Prostate gland (tissue), 2 donors: Measurements from ENCODE around the gene TMEM86A. TPM values are rescaled to one million over a fixed set of nuclear protein-coding genes. Genes with fewer than 3 reads are reported as not detected.
"Not testable (repeated sequence)": the region's sequence is repeated elsewhere in the genome, so short reads cannot be mapped to it uniquely, and the experiment has no call there.

Source experiments
- DNase-seq: peaks from one replicate; pipeline ENCODE4 v3.0.0-alpha.2; 2019; ENCODE audit warnings: low spot score
- H3K27ac ChIP-seq, 2 donors: fragments of 200-600 bp; sonication (generic); 2 replicates each; pipeline ENCODE4 v1.5.1; 2017 to 2019
- H3K27me3 ChIP-seq: fragments of 200-600 bp; sonication (generic); replicated peaks from 2 replicates; pipeline ENCODE4 v1.5.1; 2019; ENCODE audit not compliant: insufficient read depth
- H3K36me3 ChIP-seq, 2 donors: fragments of 200-600 bp; sonication (generic); 1 replicate in 1 of 2; 2 replicates in 1 of 2; pipeline versions ENCODE4 v1.5.1 to v1.8.1; 2017 to 2019
- H3K4me1 ChIP-seq: fragments of 200-600 bp; sonication (generic); replicated peaks from 2 replicates; pipeline ENCODE4 v1.5.1; 2019
- H3K4me3 ChIP-seq, 2 donors: fragments of 200-600 bp; sonication (generic); 2 replicates each; pipeline ENCODE4 v1.5.1; 2017 to 2019
- H3K9me3 ChIP-seq: fragments of 200-600 bp; sonication (generic); 2 replicates; pipeline ENCODE4 v1.5.1; 2017
- CTCF ChIP-seq, 4 experiments: fragments of 200-600 bp in 2 of 4; fragments of 450-650 bp in 2 of 4; sonication (generic) in 2 of 4; IDR thresholded peaks; 1 replicate in 3 of 4; 2 replicates in 1 of 4; pipeline ENCODE4 v1.5.1; 2016 to 2019; ENCODE audit warnings: antibody characterized with exemption in 4 of 4, mild to moderate bottlenecking in 2 of 4, moderate library complexity in 2 of 4
- POLR2A ChIP-seq: fragments of 450-650 bp; IDR thresholded peaks from one replicate; pipeline ENCODE4 v1.6.1; 2016; ENCODE audit warnings: antibody characterized with exemption, mild to moderate bottlenecking
- POLR2AphosphoS5 ChIP-seq: sonication (generic); formaldehyde crosslinking; IDR thresholded peaks from one replicate; pipeline ENCODE4 v1.6.1; 2017; ENCODE audit warnings: antibody characterized with exemption
- WGBS: methylation state at CpG from one replicate; pipeline ENCODE4 v1.1.5; 2018; 5-methylcytosine and 5-hydroxymethylcytosine counted together
- intact Hi-C: fragments of 100-400 bp; cut with DNase I; formaldehyde crosslinking; loops from one replicate; pipeline ENCODE4 v1.14.2; 2022
- total RNA-seq, 2 donors: library from RNA; depleted of rRNA; stranded (reverse); fragments of >200 nt; gene quantifications; one replicate each; pipeline ENCODE4 v1.1.0, GENCODE V29; 2016

TMEM86A gene
- total RNA-seq, 2 donors from 2014 or later: 3.2 to 6.5 TPM

- Histone ChIP-seq H3K27ac (no peak overlapping the region), H3K9me3 (no peaks in the 10 kb centered on the region), H3K27me3 (no peaks in the 10 kb centered on the region), H3K36me3 (no peaks in the 10 kb centered on the region), H3K4me3 (no peak overlapping the region), H3K4me1 (no peaks in the 10 kb centered on the region)
- WGBS: 67% methylated on average over 4 of the region's 4 CpGs
- TF ChIP-seq CTCF (IDR thresholded peaks at IDR 0.05) (no peak), POLR2AphosphoS5 (no peak), POLR2A (no peak)
- no peak for DNase-seq
- intact Hi-C loops: no loop called here
These were observed 21.8 kb upstream of the TMEM86A start for GRCh38 chr11:18676803-18677202.

- no peaks in the 10 kb centered on the region for H3K36me3 ChIP-seq
- no peak overlapping the region for H3K4me3 ChIP-seq
- no peaks in the 10 kb centered on the region for H3K9me3 ChIP-seq
- no peak for TF ChIP-seq CTCF (IDR thresholded peaks at IDR 0.05)
- TF ChIP-seq POLR2A: no peak
- no peak overlapping the region for H3K27ac ChIP-seq
- 77% methylated on average over 3 of the region's 3 CpGs for WGBS
- no peaks in the 10 kb centered on the region for H3K4me1 ChIP-seq
- no peak for DNase-seq
- H3K27me3 ChIP-seq: no peaks in the 10 kb centered on the region
- intact Hi-C loops: no loop called here
These were observed 21.0 kb upstream of the TMEM86A start for GRCh38 chr11:18677560-18677959.

- intact Hi-C loops, H3K36me3 ChIP-seq, H3K9me3 ChIP-seq, H3K4me1 ChIP-seq, H3K27ac ChIP-seq, H3K4me3 ChIP-seq, DNase-seq, H3K27me3 ChIP-seq: not testable (repeated sequence)
- WGBS: 72% methylated on average over 1 of the region's 1 CpG
These were observed 16.6 kb upstream of the TMEM86A start for GRCh38 chr11:18681949-18682348.

GRCh38 chr11:18682466-18682865 is 16.1 kb upstream of the TMEM86A start:
- TF ChIP-seq CTCF (IDR thresholded peaks at IDR 0.05): no peak
- TF ChIP-seq POLR2A: no peak
- TF ChIP-seq POLR2AphosphoS5: no peak
- Histone ChIP-seq H3K27ac (no peak overlapping the region), H3K27me3 (no peaks in the 10 kb centered on the region), H3K4me1 (no peaks in the 10 kb centered on the region), H3K9me3 (no peaks in the 10 kb centered on the region), H3K4me3 (no peak overlapping the region), H3K36me3 (no peaks in the 10 kb centered on the region)
- no peak for DNase-seq
- intact Hi-C loops: no loop called here
- 93% methylated on average over 3 of the region's 3 CpGs for WGBS

- 42% methylated on average over 1 of the region's 1 CpG for WGBS
- DNase-seq: no peak
- Histone ChIP-seq H3K4me1 (no peaks in the 10 kb centered on the region), H3K4me3 (no peak overlapping the region), H3K27ac (no peak overlapping the region), H3K27me3 (no peaks in the 10 kb centered on the region), H3K9me3 (no peaks in the 10 kb centered on the region), H3K36me3 (no peaks in the 10 kb centered on the region)
- TF ChIP-seq CTCF (IDR thresholded peaks at IDR 0.05) (no peak), POLR2A (no peak), POLR2AphosphoS5 (no peak)
- intact Hi-C loops: no loop called here
These were observed 14.3 kb upstream of the TMEM86A start for GRCh38 chr11:18684267-18684666.

GRCh38 chr11:18691467-18692140 is 7.0 kb upstream of the TMEM86A start:
- intact Hi-C loops, H3K9me3 ChIP-seq, DNase-seq, H3K27me3 ChIP-seq, H3K36me3 ChIP-seq, H3K4me1 ChIP-seq, H3K4me3 ChIP-seq, H3K27ac ChIP-seq: not testable (repeated sequence)
- WGBS: 81% methylated on average over 4 of the region's 4 CpGs
